Hematopoietic multipotent progenitor cell treated with erythropoietin and hydrocortisone succinate and interleukin-3 and kit ligand, for 6 days (in vitro differentiated cells): ENCODE measurements around the gene NOVA2.

Experiments used
- DNase-seq: peaks from one replicate; pipeline ENCODE4 v3.0.0-alpha.2; 2015

NOVA2 gene

GRCh38 chr19:45973553-45974338 is at the start of gene NOVA2:
NOVA2 (minus strand) TSS chr19:45973865; CDS start chr19:45973351, 514 bp downstream.
- DNase-seq: peak; percentile 77

- no peak for DNase-seq
These were observed 49.7 kb upstream of the NOVA2 start for GRCh38 chr19:46023311-46023779.

- DNase-seq: no peak
These were observed 49.0 kb upstream of the NOVA2 start, which contains the start of gene PGLYRP1 for GRCh38 chr19:46022431-46023310. PGLYRP1 (minus strand) TSS chr19:46023053; CDS start chr19:46023021, 32 bp downstream.

- DNase-seq: no peak
These were observed 48.4 kb upstream of the NOVA2 start for GRCh38 chr19:46022061-46022430.

- DNase-seq: no peak
These were observed 47.9 kb upstream of the NOVA2 start for GRCh38 chr19:46021531-46022041.

GRCh38 chr19:46020819-46021125 is 47.1 kb upstream of the NOVA2 start:
- no peak for DNase-seq

GRCh38 chr19:46019270-46019669 is 45.6 kb upstream of the NOVA2 start:
- DNase-seq: no peak

- DNase-seq: no peak
These were observed 45.1 kb upstream of the NOVA2 start for GRCh38 chr19:46018729-46019251.

- DNase-seq: no peak
These were observed 44.4 kb upstream of the NOVA2 start for GRCh38 chr19:46017874-46018675.

GRCh38 chr19:46017095-46017429 is 43.4 kb upstream of the NOVA2 start:
- no peak for DNase-seq

- DNase-seq: peak; percentile 93
These were observed 42.9 kb upstream of the NOVA2 start for GRCh38 chr19:46016426-46017094.

GRCh38 chr19:46015687-46016425 is 42.2 kb upstream of the NOVA2 start:
- peak; percentile 51 for DNase-seq

- DNase-seq: peak; percentile 81
These were observed 41.4 kb upstream of the NOVA2 start for GRCh38 chr19:46014941-46015686.

GRCh38 chr19:46014534-46014933 is 40.9 kb upstream of the NOVA2 start:
- no peak for DNase-seq

- peak; percentile 79 for DNase-seq
These were observed 36.2 kb upstream of the NOVA2 start for GRCh38 chr19:46009530-46010510.

- DNase-seq: no peak
These were observed 32.7 kb upstream of the NOVA2 start for GRCh38 chr19:46006411-46006810.

GRCh38 chr19:46002678-46003275 is 29.1 kb upstream of the NOVA2 start:
- DNase-seq: no peak

- DNase-seq: peak; percentile 81
These were observed 27.0 kb upstream of the NOVA2 start for GRCh38 chr19:46000491-46001246.
